HepG2 (cell line): ENCODE data around the gene MTA1. TPM values are rescaled to one million over a fixed set of nuclear protein-coding genes. Genes with fewer than 3 reads are reported as not detected.

Experiments
- AHR ChIP-seq: IDR thresholded peaks from 2 replicates; pipeline ENCODE4 v1.6.1; 2018; ENCODE audit warnings: missing genetic modification reagents, missing compliant biosample characterization
- KLF9 ChIP-seq: IDR thresholded peaks from 2 replicates; pipeline ENCODE4 v1.6.1; 2016; ENCODE audit warnings: low read depth
- SETDB1 ChIP-seq: sonication (generic); formaldehyde crosslinking; IDR thresholded peaks from 2 replicates; pipeline ENCODE4 v1.5.1; 2020; ENCODE audit warnings: missing genetic modification reagents, mild to moderate bottlenecking, borderline replicate concordance
- SOX6 ChIP-seq, 2 experiments: fragments of 450-650 bp in 1 of 2; sonication (generic) in 1 of 2; formaldehyde crosslinking in 1 of 2; IDR thresholded peaks; 2 replicates each; pipeline versions ENCODE4 v1.4.0 to v1.6.1; 2017 to 2020; ENCODE audit warnings: antibody characterized with exemption in 1 of 2, mild to moderate bottlenecking in 1 of 2, missing genetic modification reagents in 1 of 2
- ZFP36L1 ChIP-seq: sonication (generic); formaldehyde crosslinking; IDR thresholded peaks from 2 replicates; pipeline ENCODE4 v1.8.0; 2022; ENCODE audit warnings: mild to moderate bottlenecking, missing genetic modification reagents, moderate library complexity
- ZKSCAN1 ChIP-seq: fragments of 150-350 bp; IDR thresholded peaks from 2 replicates; pipeline ENCODE4 v1.6.1; 2014; ENCODE audit warnings: low read length
- ZNF124 ChIP-seq: sonication (generic); formaldehyde crosslinking; IDR thresholded peaks from 2 replicates; pipeline ENCODE4 v1.4.0; 2020; ENCODE audit warnings: missing genetic modification reagents
- ZNF235 ChIP-seq: sonication (generic); formaldehyde crosslinking; IDR thresholded peaks from 2 replicates; pipeline ENCODE4 v1.8.1; 2023; ENCODE audit warnings: mild to moderate bottlenecking, missing genetic modification reagents, borderline replicate concordance
- ZNF274 ChIP-seq: sonication (generic); formaldehyde crosslinking; IDR thresholded peaks from 2 replicates; pipeline ENCODE4 v1.5.1; 2020; ENCODE audit warnings: mild to moderate bottlenecking, missing genetic modification reagents
- ZNF781 ChIP-seq: sonication (generic); formaldehyde crosslinking; IDR thresholded peaks from 2 replicates; pipeline ENCODE4 v1.5.1; 2020; ENCODE audit warnings: borderline replicate concordance, mild to moderate bottlenecking, missing genetic modification reagents; ENCODE audit errors: not compliant biosample characterization
- polyA plus RNA-seq, 8 experiments: library from polyadenylated mRNA; depleted of rRNA in 3 of 8; stranded (reverse) in 7 of 8; unstranded in 1 of 8; fragments of >200 nt; fragmentation: Illumina TruSeq in 4 of 8; extraction: Trizol in 4 of 8; gene quantifications; 2 replicates each; pipeline versions ENCODE4 v1.2.1 to v1.2.3, GENCODE V29; 2011 to 2016; ENCODE audit warnings: low read depth in 4 of 8, missing spikeins in 1 of 8, mixed read lengths in 1 of 8; ENCODE audit not compliant: insufficient read depth in 1 of 8
- total RNA-seq, 5 experiments: library from RNA; depleted of rRNA; stranded (reverse); fragments of >200 nt; fragmentation: Illumina TruSeq; extraction: Trizol; gene quantifications; 2 replicates each; pipeline ENCODE4 v1.2.3, GENCODE V29; 2016; ENCODE audit warnings: low read depth in 1 of 5
- TF ChIP-seq, protein P1 (sequence below): sonication (generic); formaldehyde crosslinking; IDR thresholded peaks from 2 replicates; pipeline ENCODE4 v1.5.1; 2020; ENCODE audit warnings: mild to moderate bottlenecking, missing genetic modification reagents, moderate library complexity
- TF ChIP-seq, protein P2 (sequence below): IDR thresholded peaks from 2 replicates; pipeline ENCODE4 v1.6.1; 2016
- TF ChIP-seq, protein P3 (sequence below): sonication (generic); formaldehyde crosslinking; conservative IDR thresholded peaks from 2 replicates; pipeline ENCODE4 v1.8.1; 2023; ENCODE audit warnings: missing genetic modification reagents

The MTA1 gene
- total and polyA plus RNA-seq, 2 of the 13 experiments (the other 11 are each of a cell fraction or from before 2014, with no cell fraction given) = 35.2 to 85.8 TPM

DNA sequence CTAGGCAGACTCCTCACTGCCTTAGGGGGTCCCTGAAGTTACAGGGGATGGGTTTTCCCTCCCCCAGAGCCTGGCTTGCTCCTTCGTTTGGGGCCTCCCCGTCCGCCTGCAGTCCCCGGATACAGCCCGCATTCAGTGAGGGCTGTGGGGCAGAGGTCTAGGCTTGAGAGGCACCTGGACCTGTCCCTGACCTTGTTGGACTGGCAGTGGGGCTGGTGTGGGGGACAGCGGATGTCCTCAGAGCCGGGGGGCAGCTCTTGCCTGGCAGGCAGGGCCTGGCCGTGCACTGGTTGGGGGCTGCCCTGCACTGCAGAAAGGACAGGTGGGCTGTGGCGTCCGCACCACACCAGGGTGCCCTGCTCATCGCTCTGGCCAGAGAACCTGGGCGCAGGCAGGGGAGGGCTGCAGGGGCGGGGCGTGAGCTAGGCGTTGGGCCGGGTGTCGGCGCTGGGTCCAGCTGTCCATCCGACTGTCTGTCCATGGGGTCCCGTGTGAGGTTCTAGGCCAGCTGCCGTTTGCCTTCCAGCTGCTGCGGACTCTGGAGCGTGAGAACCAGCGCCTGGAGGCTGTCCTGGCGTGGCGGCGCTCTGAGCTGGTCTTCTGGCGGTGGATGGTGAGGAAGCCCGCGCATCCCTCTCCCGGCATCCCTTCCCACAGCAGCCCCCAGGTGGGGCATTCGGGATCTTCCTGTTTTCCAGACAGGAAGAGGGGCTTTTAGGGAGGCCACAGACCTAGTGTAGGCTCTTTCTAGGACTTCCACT, 77.4 kb downstream of the MTA1 start (continued):
- TF ChIP-seq ZKSCAN1 (no peak), ZFP36L1 (CRISPR knock-in tag) (0 out of 2 replicates have a peak, but pooled peaks have one; percentile 24), ZNF274 (CRISPR knock-in tag) (no peak), SOX6 (IDR thresholded peaks at IDR 0.05) (no peak), SOX6 (CRISPR knock-in tag; IDR thresholded peaks at IDR 0.05) (0 out of 2 replicates have a peak, but pooled peaks have one; percentile 1), ZNF235 (0 out of 2 replicates have a peak, but pooled peaks have one; percentile 21), KLF9 (no peak), ZNF781 (CRISPR knock-in tag) (no peak), SETDB1 (CRISPR knock-in tag) (no peak), ZNF124 (CRISPR knock-in tag) (no peak), AHR (no peak)
- TF ChIP-seq, protein P1, sequence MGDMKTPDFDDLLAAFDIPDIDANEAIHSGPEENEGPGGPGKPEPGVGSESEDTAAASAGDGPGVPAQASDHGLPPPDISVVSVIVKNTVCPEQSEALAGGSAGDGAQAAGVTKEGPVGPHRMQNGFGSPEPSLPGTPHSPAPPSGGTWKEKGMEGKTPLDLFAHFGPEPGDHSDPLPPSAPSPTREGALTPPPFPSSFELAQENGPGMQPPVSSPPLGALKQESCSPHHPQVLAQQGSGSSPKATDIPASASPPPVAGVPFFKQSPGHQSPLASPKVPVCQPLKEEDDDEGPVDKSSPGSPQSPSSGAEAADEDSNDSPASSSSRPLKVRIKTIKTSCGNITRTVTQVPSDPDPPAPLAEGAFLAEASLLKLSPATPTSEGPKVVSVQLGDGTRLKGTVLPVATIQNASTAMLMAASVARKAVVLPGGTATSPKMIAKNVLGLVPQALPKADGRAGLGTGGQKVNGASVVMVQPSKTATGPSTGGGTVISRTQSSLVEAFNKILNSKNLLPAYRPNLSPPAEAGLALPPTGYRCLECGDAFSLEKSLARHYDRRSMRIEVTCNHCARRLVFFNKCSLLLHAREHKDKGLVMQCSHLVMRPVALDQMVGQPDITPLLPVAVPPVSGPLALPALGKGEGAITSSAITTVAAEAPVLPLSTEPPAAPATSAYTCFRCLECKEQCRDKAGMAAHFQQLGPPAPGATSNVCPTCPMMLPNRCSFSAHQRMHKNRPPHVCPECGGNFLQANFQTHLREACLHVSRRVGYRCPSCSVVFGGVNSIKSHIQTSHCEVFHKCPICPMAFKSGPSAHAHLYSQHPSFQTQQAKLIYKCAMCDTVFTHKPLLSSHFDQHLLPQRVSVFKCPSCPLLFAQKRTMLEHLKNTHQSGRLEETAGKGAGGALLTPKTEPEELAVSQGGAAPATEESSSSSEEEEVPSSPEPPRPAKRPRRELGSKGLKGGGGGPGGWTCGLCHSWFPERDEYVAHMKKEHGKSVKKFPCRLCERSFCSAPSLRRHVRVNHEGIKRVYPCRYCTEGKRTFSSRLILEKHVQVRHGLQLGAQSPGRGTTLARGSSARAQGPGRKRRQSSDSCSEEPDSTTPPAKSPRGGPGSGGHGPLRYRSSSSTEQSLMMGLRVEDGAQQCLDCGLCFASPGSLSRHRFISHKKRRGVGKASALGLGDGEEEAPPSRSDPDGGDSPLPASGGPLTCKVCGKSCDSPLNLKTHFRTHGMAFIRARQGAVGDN (CRISPR knock-in tag) = peak; percentile 71
- TF ChIP-seq, protein P2, sequence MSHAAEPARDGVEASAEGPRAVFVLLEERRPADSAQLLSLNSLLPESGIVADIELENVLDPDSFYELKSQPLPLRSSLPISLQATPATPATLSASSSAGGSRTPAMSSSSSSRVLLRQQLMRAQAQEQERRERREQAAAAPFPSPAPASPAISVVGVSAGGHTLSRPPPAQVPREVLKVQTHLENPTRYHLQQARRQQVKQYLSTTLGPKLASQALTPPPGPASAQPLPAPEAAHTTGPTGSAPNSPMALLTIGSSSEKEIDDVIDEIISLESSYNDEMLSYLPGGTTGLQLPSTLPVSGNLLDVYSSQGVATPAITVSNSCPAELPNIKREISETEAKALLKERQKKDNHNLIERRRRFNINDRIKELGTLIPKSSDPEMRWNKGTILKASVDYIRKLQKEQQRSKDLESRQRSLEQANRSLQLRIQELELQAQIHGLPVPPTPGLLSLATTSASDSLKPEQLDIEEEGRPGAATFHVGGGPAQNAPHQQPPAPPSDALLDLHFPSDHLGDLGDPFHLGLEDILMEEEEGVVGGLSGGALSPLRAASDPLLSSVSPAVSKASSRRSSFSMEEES (CRISPR knock-in tag) = no peak
- TF ChIP-seq, protein P3, sequence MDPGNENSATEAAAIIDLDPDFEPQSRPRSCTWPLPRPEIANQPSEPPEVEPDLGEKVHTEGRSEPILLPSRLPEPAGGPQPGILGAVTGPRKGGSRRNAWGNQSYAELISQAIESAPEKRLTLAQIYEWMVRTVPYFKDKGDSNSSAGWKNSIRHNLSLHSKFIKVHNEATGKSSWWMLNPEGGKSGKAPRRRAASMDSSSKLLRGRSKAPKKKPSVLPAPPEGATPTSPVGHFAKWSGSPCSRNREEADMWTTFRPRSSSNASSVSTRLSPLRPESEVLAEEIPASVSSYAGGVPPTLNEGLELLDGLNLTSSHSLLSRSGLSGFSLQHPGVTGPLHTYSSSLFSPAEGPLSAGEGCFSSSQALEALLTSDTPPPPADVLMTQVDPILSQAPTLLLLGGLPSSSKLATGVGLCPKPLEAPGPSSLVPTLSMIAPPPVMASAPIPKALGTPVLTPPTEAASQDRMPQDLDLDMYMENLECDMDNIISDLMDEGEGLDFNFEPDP (CRISPR knock-in tag) = no peak
